ENCODE data around the gene FDX2. TPM values are rescaled to one million over a fixed set of nuclear protein-coding genes. Genes with fewer than 3 reads are reported as not detected.

Gene FDX2
- total and polyA plus RNA-seq, 2 of the 13 experiments (the other 11 are each of a cell fraction or from before 2014, with no cell fraction given) = 21.0 to 24.7 TPM

- TF ChIP-seq ZNF451 (CRISPR knock-in tag; IDR thresholded peaks at IDR 0.05) (0 out of 2 replicates have a peak, but pooled peaks have one; percentile 0), ZNF580 (CRISPR knock-in tag; IDR thresholded peaks at IDR 0.05; ENCODE audit: borderline replicate concordance, low read depth) (no peak), ZNF501 (CRISPR knock-in tag; IDR thresholded peaks at IDR 0.05) (0 out of 2 replicates have a peak, but pooled peaks have one; percentile 59), TRIM24 (CRISPR knock-in tag; IDR thresholded peaks at IDR 0.05) (no peak), PREB (CRISPR knock-in tag; IDR thresholded peaks at IDR 0.05) (no peak), ZNF274 (CRISPR knock-in tag; IDR thresholded peaks at IDR 0.05) (peak; percentile 5; the same call in 1 of the 2 replicates), ZNF205 (CRISPR knock-in tag; IDR thresholded peaks at IDR 0.05) (peak; percentile 99), ZC3H13 (CRISPR knock-in tag; IDR thresholded peaks at IDR 0.05) (peak; percentile 55; the same call in 1 of the 2 replicates), ZSCAN29 (CRISPR knock-in tag; conservative IDR thresholded peaks at IDR 0.05) (no peak), ZNF687 (CRISPR knock-in tag; IDR thresholded peaks at IDR 0.05) (peak; percentile 37; the same call in 1 of the 2 replicates), SNAI1 (CRISPR knock-in tag; IDR thresholded peaks at IDR 0.05; ENCODE audit: borderline replicate concordance) (0 out of 2 replicates have a peak, but pooled peaks have one; percentile 40), ZNF136 (CRISPR knock-in tag; IDR thresholded peaks at IDR 0.05; ENCODE audit: low read depth) (0 out of 2 replicates have a peak, but pooled peaks have one; percentile 12), SP4 (CRISPR knock-in tag; IDR thresholded peaks at IDR 0.05) (0 out of 2 replicates have a peak, but pooled peaks have one; percentile 76), KAT7 (CRISPR knock-in tag; IDR thresholded peaks at IDR 0.05; ENCODE audit: borderline replicate concordance) (0 out of 2 replicates have a peak, but pooled peaks have one; percentile 1), CREB3 (CRISPR knock-in tag; IDR thresholded peaks at IDR 0.05) (no peak), ZNF747 (CRISPR knock-in tag; IDR thresholded peaks at IDR 0.05; ENCODE audit: borderline replicate concordance) (0 out of 2 replicates have a peak, but pooled peaks have one; percentile 25), RARA (CRISPR knock-in tag; IDR thresholded peaks at IDR 0.05) (0 out of 2 replicates have a peak, but pooled peaks have one; percentile 7), ZNF10 (CRISPR knock-in tag; IDR thresholded peaks at IDR 0.05; ENCODE audit: borderline replicate concordance, low read depth) (no peak), ZNF761 (CRISPR knock-in tag; conservative IDR thresholded peaks at IDR 0.05) (0 out of 2 replicates have a peak, but pooled peaks have one; percentile 4), ZMYM2 (CRISPR knock-in tag; IDR thresholded peaks at IDR 0.05) (0 out of 2 replicates have a peak, but pooled peaks have one; percentile 18), IRF1 (CRISPR knock-in tag; IDR thresholded peaks at IDR 0.05; ENCODE audit: low read depth) (no peak), TAF1 (CRISPR knock-in tag; IDR thresholded peaks at IDR 0.05) (0 out of 2 replicates have a peak, but pooled peaks have one; percentile 4)
Measured at GRCh38 chr19:10291554-10292205, 24.1 kb downstream of the FDX2 start (continued).
